GM18508 (cell line): ENCODE measurements around the gene TTLL8.

Source experiments
- ATAC-seq: cut with Tn5 transposase; IDR thresholded peaks from one replicate; pipeline ENCODE4 v1.9.1; 2021; ENCODE audit warnings: moderate number of reproducible peaks; ENCODE audit not compliant: insufficient read depth, unreplicated experiment

The TTLL8 gene

GRCh38 chr22:50046019-50046415, 12.1 kb downstream of the TTLL8 start:
- no peak for ATAC-seq

GRCh38 chr22:50045211-50046018, 12.7 kb downstream of the TTLL8 start:
- ATAC-seq: no peak

- no peak for ATAC-seq
These were observed 13.5 kb downstream of the TTLL8 start for GRCh38 chr22:50044485-50045118.

GRCh38 chr22:50041361-50042065, 16.6 kb downstream of the TTLL8 start:
- no peak for ATAC-seq

- no peak for ATAC-seq
These were observed 17.4 kb downstream of the TTLL8 start for GRCh38 chr22:50040717-50041116.

GRCh38 chr22:50039669-50040443, 18.2 kb downstream of the TTLL8 start:
- no peak for ATAC-seq

GRCh38 chr22:50035976-50036724, 21.9 kb downstream of the TTLL8 start:
- no peak for ATAC-seq

GRCh38 chr22:50035131-50035881, 22.8 kb downstream of the TTLL8 start:
- ATAC-seq: no peak

- ATAC-seq: no peak
These were observed 23.7 kb downstream of the TTLL8 start for GRCh38 chr22:50034126-50035081.

GRCh38 chr22:50032941-50033601, 25.0 kb downstream of the TTLL8 start:
- no peak for ATAC-seq

- ATAC-seq: no peak
These were observed 25.8 kb downstream of the TTLL8 start for GRCh38 chr22:50032109-50032871.

GRCh38 chr22:50031189-50032091, 26.7 kb downstream of the TTLL8 start:
- ATAC-seq: no peak

- ATAC-seq: no peak
These were observed 27.6 kb downstream of the TTLL8 start for GRCh38 chr22:50030297-50031188.

- ATAC-seq: no peak
These were observed 30.2 kb downstream of the TTLL8 start for GRCh38 chr22:50027639-50028537.
